Measurements from ENCODE around the gene NAXE. TPM values are rescaled to one million over a fixed set of nuclear protein-coding genes. Genes with fewer than 3 reads are reported as not detected.
"Not testable (repeated sequence)": the region's sequence is repeated elsewhere in the genome, so short reads cannot be mapped to it uniquely, and the experiment has no call there.

NAXE gene
- total RNA-seq, 1 experiment from 2014 or later: 113 TPM

DNA sequence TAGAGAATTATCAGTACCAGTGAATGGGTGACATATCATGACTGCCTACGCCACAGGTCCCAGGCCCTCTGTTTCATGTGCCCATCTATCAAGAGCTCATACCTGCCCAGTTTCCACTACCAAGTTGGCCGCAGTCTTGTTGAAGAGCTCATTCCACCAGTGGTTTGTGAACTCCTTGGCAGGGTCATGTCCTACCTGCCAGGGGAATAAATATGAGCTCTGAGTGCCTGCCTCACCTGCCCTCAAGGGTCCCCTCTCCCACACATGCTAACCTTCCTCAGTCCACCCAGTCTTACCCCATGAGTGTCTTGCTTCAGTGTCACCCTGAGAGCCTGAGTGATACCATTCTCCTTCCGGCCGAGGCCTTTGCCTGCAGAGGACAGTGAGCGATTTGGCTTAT, 6.5 kb downstream of the NAXE start:
- no peak overlapping the region for H3K9ac ChIP-seq (ENCODE audit: low read length)
- peaks cover 41% of the 10 kb centered on the region for H3K79me2 ChIP-seq (ENCODE audit: low read length)
- no peaks in the 10 kb centered on the region for H3K9me3 ChIP-seq (ENCODE audit: low read length)
- no peaks in the 10 kb centered on the region for H3K9me2 ChIP-seq (replicated peaks; ENCODE audit: insufficient read depth, low read length)
- H4K20me1 ChIP-seq (ENCODE audit: insufficient read depth, low read depth, low read length): no peaks in the 10 kb centered on the region
- peaks cover 40% of the 10 kb centered on the region for H3K4me1 ChIP-seq (ENCODE audit: low read length)
- H3K27me3 ChIP-seq (ENCODE audit: low read length): no peaks in the 10 kb centered on the region
- H3K4me3 ChIP-seq (ENCODE audit: low read length): no peak overlapping the region
- H3K4me2 ChIP-seq (ENCODE audit: low read depth, low read length, poor library complexity, severe bottlenecking): no peak overlapping the region
- no peak overlapping the region for H2AFZ ChIP-seq (ENCODE audit: low read length)
- no peak overlapping the region for H3K27ac ChIP-seq (ENCODE audit: low read length)
- peaks cover 49% of the 10 kb centered on the region for H3K36me3 ChIP-seq (ENCODE audit: insufficient read depth, low read length)
- DNase-seq: no peak

DNA sequence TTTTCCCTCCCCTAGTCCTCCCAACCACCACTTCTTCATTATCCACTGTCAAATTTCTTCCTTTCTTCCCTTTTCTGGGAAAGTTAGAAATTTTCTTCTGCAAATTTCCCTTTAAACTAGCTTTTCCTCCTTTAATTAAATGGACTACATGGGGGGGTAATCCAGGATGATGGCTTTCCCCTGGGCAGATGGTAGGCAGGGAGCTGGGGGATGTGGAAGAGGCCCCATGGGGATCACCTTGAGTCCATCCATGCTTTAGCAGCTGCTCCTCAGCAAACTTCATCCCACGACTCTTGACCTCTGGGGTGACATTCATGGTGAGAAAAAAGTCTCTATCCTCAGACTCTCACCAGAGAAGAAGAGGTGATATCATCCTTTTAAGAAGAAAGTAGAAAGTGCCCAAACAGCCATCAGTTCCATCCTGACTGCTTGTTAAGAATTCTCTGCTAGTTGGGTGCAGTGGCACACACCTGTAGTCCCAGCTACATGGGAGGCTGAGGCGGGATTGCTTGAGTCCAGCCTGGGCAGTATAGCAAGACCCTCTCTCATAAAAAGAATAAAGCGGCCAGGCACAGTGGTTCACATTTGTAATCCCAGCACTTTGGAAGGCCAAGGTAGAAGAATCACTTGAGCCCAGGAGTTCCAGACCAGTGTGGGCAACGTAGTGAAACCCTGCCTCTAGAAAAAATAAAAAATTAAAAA, 7.3 kb downstream of the NAXE start:
- no peaks in the 10 kb centered on the region for H4K20me1 ChIP-seq (ENCODE audit: insufficient read depth, low read depth, low read length)
- H3K4me3 ChIP-seq (ENCODE audit: low read length): no peak overlapping the region; the same call in 1 of the 2 replicates
- peaks cover 33% of the 10 kb centered on the region for H3K4me1 ChIP-seq (ENCODE audit: low read length)
- no peak overlapping the region for H3K9ac ChIP-seq (ENCODE audit: low read length)
- H3K4me2 ChIP-seq (ENCODE audit: low read depth, low read length, poor library complexity, severe bottlenecking): peak overlapping the region; percentile 97
- peak overlapping the region; percentile 74; the same call in 1 of the 2 replicates for H3K27ac ChIP-seq (ENCODE audit: low read length)
- H3K36me3 ChIP-seq (ENCODE audit: insufficient read depth, low read length): peaks cover 42% of the 10 kb centered on the region
- no peak overlapping the region for H2AFZ ChIP-seq (ENCODE audit: low read length)
- H3K27me3 ChIP-seq (ENCODE audit: low read length): no peaks in the 10 kb centered on the region
- H3K9me2 ChIP-seq (replicated peaks; ENCODE audit: insufficient read depth, low read length): no peaks in the 10 kb centered on the region
- no peaks in the 10 kb centered on the region for H3K9me3 ChIP-seq (ENCODE audit: low read length)
- no peak for DNase-seq
- H3K79me2 ChIP-seq (ENCODE audit: low read length): peaks cover 35% of the 10 kb centered on the region

GRCh38 chr1:156599811-156600210, 8.2 kb downstream of the NAXE start:
- Histone ChIP-seq H3K36me3 (ENCODE audit: insufficient read depth, low read length) (peaks cover 35% of the 10 kb centered on the region), H2AFZ (ENCODE audit: low read length) (no peak overlapping the region), H3K9me2 (replicated peaks; ENCODE audit: insufficient read depth, low read length) (no peaks in the 10 kb centered on the region), H3K4me1 (ENCODE audit: low read length) (peaks cover 32% of the 10 kb centered on the region), H4K20me1 (ENCODE audit: insufficient read depth, low read depth, low read length) (no peaks in the 10 kb centered on the region), H3K4me2 (ENCODE audit: low read depth, low read length, poor library complexity, severe bottlenecking) (peak overlapping the region; percentile 97), H3K27me3 (ENCODE audit: low read length) (no peaks in the 10 kb centered on the region), H3K9ac (ENCODE audit: low read length) (peak overlapping the region; percentile 92), H3K4me3 (ENCODE audit: low read length) (peak overlapping the region; percentile 100), H3K27ac (ENCODE audit: low read length) (peak overlapping the region; percentile 74), H3K79me2 (ENCODE audit: low read length) (peaks cover 35% of the 10 kb centered on the region), H3K9me3 (ENCODE audit: low read length) (no peaks in the 10 kb centered on the region)
- DNase-seq: peak; percentile 86

GRCh38 chr1:156600733-156601121, 9.2 kb downstream of the NAXE start:
- no peaks in the 10 kb centered on the region for H3K9me3 ChIP-seq (ENCODE audit: low read length)
- H3K4me3 ChIP-seq (ENCODE audit: low read length): peak overlapping the region; percentile 100
- H4K20me1 ChIP-seq (ENCODE audit: insufficient read depth, low read depth, low read length): no peaks in the 10 kb centered on the region
- H3K9ac ChIP-seq (ENCODE audit: low read length): peak overlapping the region; percentile 92
- H3K27me3 ChIP-seq (ENCODE audit: low read length): no peaks in the 10 kb centered on the region
- peaks cover 32% of the 10 kb centered on the region for H3K4me1 ChIP-seq (ENCODE audit: low read length)
- no peak overlapping the region for H2AFZ ChIP-seq (ENCODE audit: low read length)
- H3K36me3 ChIP-seq (ENCODE audit: insufficient read depth, low read length): peaks cover 32% of the 10 kb centered on the region
- H3K79me2 ChIP-seq (ENCODE audit: low read length): peaks cover 35% of the 10 kb centered on the region
- H3K9me2 ChIP-seq (replicated peaks; ENCODE audit: insufficient read depth, low read length): no peaks in the 10 kb centered on the region
- peak overlapping the region; percentile 97 for H3K4me2 ChIP-seq (ENCODE audit: low read depth, low read length, poor library complexity, severe bottlenecking)
- peak; percentile 62 for DNase-seq
- H3K27ac ChIP-seq (ENCODE audit: low read length): peak overlapping the region; percentile 74

DNA sequence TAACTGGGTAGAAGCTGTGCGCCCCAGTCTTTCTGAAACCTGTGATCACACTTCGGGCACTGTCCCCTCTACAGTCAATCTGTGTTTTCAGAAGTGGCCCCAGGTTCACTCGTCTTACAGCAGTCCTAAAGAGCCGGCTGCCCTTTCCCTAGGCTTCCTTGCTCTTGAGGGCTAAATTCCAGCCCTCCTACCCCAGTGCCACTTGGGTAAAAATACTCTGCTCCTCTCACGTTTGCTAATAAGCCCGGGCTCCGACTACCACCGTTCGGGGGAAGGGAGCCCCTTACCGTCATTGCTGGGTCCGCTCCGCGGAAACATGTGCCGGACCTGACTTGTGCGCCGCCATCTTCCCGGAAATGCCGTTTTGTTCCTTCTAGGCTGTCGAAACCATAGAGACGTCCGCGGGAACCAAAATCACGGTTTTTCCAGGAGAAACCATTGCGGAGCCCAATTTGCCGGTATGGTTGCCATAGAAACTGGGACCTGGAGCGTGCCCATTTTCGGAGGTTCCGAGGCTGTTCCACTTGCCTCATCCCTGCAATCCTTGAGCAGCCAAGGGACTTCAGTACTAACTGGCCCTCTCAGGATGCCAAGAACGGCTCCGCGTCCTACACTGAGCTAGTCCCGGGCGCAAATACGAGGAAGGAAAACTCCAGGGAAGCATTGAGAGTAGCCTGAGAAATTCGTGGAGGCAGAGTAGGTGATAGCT, 9.7 kb downstream of the NAXE start, which contains the start of gene GPATCH4:
Gene GPATCH4 (minus strand): TSS at position 358 of the 709 bp plus-strand sequence.
- Histone ChIP-seq H3K9me2 (replicated peaks; ENCODE audit: insufficient read depth, low read length) (no peaks in the 10 kb centered on the region), H3K27ac (ENCODE audit: low read length) (peak within 1 kb of the TSS; percentile 74), H3K36me3 (ENCODE audit: insufficient read depth, low read length) (peaks cover 27% of the 10 kb centered on the region), H3K9me3 (ENCODE audit: low read length) (no peaks in the 10 kb centered on the region), H2AFZ (ENCODE audit: low read length) (peak within 1 kb of the TSS; percentile 95), H3K27me3 (ENCODE audit: low read length) (no peaks in the 10 kb centered on the region), H3K4me1 (ENCODE audit: low read length) (peaks cover 32% of the 10 kb centered on the region), H3K79me2 (ENCODE audit: low read length) (peaks cover 35% of the 10 kb centered on the region), H3K4me3 (ENCODE audit: low read length) (peak within 1 kb of the TSS; percentile 100), H3K4me2 (ENCODE audit: low read depth, low read length, poor library complexity, severe bottlenecking) (peak within 1 kb of the TSS; percentile 97), H4K20me1 (ENCODE audit: insufficient read depth, low read depth, low read length) (no peaks in the 10 kb centered on the region), H3K9ac (ENCODE audit: low read length) (peak within 1 kb of the TSS; percentile 92)
- DNase-seq: peak; percentile 97

DNA sequence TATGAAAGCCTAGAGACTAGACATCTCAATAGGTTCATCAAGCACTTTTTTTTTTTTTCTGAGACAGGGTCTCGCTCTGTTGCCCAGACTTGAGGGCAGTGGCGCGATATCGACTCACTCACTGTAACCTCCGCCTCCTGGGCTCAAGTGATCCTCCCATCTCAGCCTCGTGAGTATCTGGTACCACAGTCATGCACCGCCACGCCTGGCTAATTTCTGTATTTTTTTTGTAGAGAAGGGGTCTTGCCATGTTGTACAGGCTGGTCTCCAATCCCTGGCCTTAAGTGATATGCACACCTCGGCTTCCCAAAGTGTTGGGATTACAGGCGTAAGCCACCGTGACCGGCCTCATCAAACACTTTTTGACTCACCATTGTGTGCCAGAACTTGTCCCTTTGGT, 10.3 kb downstream of the NAXE start:
- H3K36me3 ChIP-seq (ENCODE audit: insufficient read depth, low read length): peaks cover 20% of the 10 kb centered on the region
- no peaks in the 10 kb centered on the region for H3K9me3 ChIP-seq (ENCODE audit: low read length)
- peak overlapping the region; percentile 95 for H2AFZ ChIP-seq (ENCODE audit: low read length)
- H3K4me1 ChIP-seq (ENCODE audit: low read length): peaks cover 35% of the 10 kb centered on the region
- H3K9ac ChIP-seq (ENCODE audit: low read length): peak overlapping the region; percentile 92
- peak; percentile 75 for DNase-seq
- H3K4me2 ChIP-seq (ENCODE audit: low read depth, low read length, poor library complexity, severe bottlenecking): peak overlapping the region; percentile 97
- peaks cover 35% of the 10 kb centered on the region for H3K79me2 ChIP-seq (ENCODE audit: low read length)
- H3K27me3 ChIP-seq (ENCODE audit: low read length): no peaks in the 10 kb centered on the region
- peak overlapping the region; percentile 100 for H3K4me3 ChIP-seq (ENCODE audit: low read length)
- no peaks in the 10 kb centered on the region for H3K9me2 ChIP-seq (replicated peaks; ENCODE audit: insufficient read depth, low read length)
- peak overlapping the region; percentile 74 for H3K27ac ChIP-seq (ENCODE audit: low read length)
- no peaks in the 10 kb centered on the region for H4K20me1 ChIP-seq (ENCODE audit: insufficient read depth, low read depth, low read length)

- H3K4me1 ChIP-seq (ENCODE audit: low read length): peaks cover 42% of the 10 kb centered on the region
- H3K4me2 ChIP-seq (ENCODE audit: low read depth, low read length, poor library complexity, severe bottlenecking): peak overlapping the region; percentile 97
- H3K9me3 ChIP-seq (ENCODE audit: low read length): no peaks in the 10 kb centered on the region
- H3K27me3 ChIP-seq (ENCODE audit: low read length): no peaks in the 10 kb centered on the region
- H3K36me3 ChIP-seq (ENCODE audit: insufficient read depth, low read length): peaks cover 14% of the 10 kb centered on the region
- H3K4me3 ChIP-seq (ENCODE audit: low read length): peak overlapping the region; percentile 100; the same call in 1 of the 2 replicates
- no peaks in the 10 kb centered on the region for H4K20me1 ChIP-seq (ENCODE audit: insufficient read depth, low read depth, low read length)
- H3K79me2 ChIP-seq (ENCODE audit: low read length): peaks cover 35% of the 10 kb centered on the region
- H3K9ac ChIP-seq (ENCODE audit: low read length): peak overlapping the region; percentile 92
- H2AFZ ChIP-seq (ENCODE audit: low read length): 0 out of 2 replicates have a peak overlapping the region, but pooled peaks have one; percentile 43
- H3K27ac ChIP-seq (ENCODE audit: low read length): 0 out of 2 replicates have a peak overlapping the region, but pooled peaks have one; percentile 74
- peak; percentile 80 for DNase-seq
- no peaks in the 10 kb centered on the region for H3K9me2 ChIP-seq (replicated peaks; ENCODE audit: insufficient read depth, low read length)
Measured at GRCh38 chr1:156602557-156602993, 11.0 kb downstream of the NAXE start.

GRCh38 chr1:156607344-156607743, 15.8 kb downstream of the NAXE start:
- Histone ChIP-seq H3K4me2 (ENCODE audit: low read depth, low read length, poor library complexity, severe bottlenecking) (peak overlapping the region; percentile 33), H3K9ac (ENCODE audit: low read length) (peak overlapping the region; percentile 20; the same call in 1 of the 2 replicates), H3K27ac (ENCODE audit: low read length) (peak overlapping the region; percentile 26), H3K4me1 (ENCODE audit: low read length) (peaks cover 27% of the 10 kb centered on the region)
- peak; percentile 79 for DNase-seq
- H3K79me2 ChIP-seq (ENCODE audit: low read length); H4K20me1 ChIP-seq (ENCODE audit: insufficient read depth, low read depth, low read length); H3K9me3 ChIP-seq (ENCODE audit: low read length); H3K9me2 ChIP-seq (replicated peaks; ENCODE audit: insufficient read depth, low read length); H3K36me3 ChIP-seq (ENCODE audit: insufficient read depth, low read length); H3K27me3 ChIP-seq (ENCODE audit: low read length); H2AFZ ChIP-seq (ENCODE audit: low read length); H3K4me3 ChIP-seq (ENCODE audit: low read length): not testable (repeated sequence)
